Central memory CD4-positive, alpha-beta T cell (primary cell): ENCODE measurements around the gene GIPR.
A peak's percentile ranks its signal among the peaks of the same experiment; 100 is the strongest.
"Not testable (repeated sequence)": the region's sequence is repeated elsewhere in the genome, so short reads cannot be mapped to it uniquely, and the experiment has no call there.

Experiments
- DNase-seq: peaks from one replicate; pipeline ENCODE4 v3.0.0; 2022

The GIPR gene

GRCh38 chr19:45645631-45646344 lies 22.2 kb upstream of the GIPR start:
- peak; percentile 62 for DNase-seq

- DNase-seq = no peak
These were observed 21.7 kb upstream of the GIPR start for GRCh38 chr19:45646345-45646698.

- no peak for DNase-seq
These were observed 17.3 kb upstream of the GIPR start for GRCh38 chr19:45650722-45651121.

DNA sequence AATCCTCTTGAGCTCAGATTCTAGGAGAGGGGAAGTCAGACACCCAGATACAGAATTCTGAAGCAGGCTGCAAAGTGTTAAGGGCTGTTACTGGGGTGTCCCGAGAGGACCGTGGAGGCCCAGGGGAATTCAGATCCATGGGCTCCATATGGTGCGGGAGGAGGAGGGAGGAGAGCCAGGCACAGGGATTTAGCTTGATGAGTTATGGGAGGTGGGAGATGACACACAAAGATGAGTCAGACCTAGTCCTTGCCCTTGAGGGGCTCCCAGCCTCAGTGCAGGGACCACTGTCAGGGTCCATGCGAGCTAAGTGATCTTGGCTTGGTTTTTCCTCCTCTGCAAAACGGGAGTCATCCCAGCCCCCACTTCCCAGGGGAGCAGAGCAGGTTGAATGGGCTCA lies 14.4 kb upstream of the GIPR start:
- no peak for DNase-seq

DNA sequence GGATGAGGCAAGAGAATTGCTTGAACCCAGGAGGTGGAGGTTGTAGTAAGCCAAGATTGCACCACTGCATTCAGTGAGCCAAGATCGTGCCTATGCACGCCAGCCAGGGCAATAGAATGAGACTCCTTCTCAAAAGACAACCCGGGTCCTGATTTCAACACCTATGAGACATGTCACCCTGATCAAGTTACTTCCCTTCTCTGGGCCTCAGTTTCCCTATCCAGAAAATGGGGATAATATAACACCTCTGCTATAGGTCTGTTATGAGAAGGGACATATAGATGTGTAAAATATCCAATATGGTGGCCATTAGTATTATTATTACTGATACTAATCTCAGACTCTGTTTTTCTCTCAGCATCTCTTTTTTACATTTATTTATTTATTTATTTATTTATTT lies 12.9 kb upstream of the GIPR start:
- DNase-seq = no peak

GRCh38 chr19:45657520-45658167 lies 10.4 kb upstream of the GIPR start:
- no peak for DNase-seq

DNA sequence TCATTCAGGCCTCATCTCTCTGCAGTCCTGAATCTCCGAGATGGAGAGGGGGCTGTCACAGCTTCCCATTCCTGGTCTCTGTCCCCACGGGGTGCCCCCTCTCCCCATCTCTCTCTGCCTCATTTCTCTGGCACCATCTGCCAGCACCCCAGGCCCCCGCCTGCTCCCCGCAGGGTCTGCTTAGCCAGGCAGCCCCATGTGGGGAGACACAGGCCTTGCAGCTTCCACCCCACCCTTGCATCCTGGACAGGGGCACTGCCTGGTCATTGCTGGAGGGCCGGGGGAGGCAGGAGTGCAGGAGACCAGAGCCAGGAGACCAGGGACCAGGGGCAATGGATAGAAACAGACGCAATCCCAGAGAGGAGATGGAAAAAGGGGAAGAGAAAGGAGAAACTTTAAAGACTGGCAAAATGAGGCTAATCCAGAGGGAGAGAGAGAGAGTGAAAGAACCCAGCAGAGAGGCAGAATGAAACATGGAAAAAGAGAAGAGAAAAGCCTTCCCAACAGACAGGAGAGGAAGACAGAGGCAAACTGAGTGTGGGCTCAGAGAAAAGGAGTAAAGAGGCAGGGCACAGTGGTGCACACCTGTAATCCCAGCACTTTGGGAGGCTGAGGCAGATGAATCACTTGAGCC lies 8.8 kb upstream of the GIPR start:
- no peak for DNase-seq

GRCh38 chr19:45660636-45661035 lies 7.4 kb upstream of the GIPR start:
- DNase-seq = no peak

GRCh38 chr19:45663800-45664199 lies 4.2 kb upstream of the GIPR start:
- no peak for DNase-seq

DNA sequence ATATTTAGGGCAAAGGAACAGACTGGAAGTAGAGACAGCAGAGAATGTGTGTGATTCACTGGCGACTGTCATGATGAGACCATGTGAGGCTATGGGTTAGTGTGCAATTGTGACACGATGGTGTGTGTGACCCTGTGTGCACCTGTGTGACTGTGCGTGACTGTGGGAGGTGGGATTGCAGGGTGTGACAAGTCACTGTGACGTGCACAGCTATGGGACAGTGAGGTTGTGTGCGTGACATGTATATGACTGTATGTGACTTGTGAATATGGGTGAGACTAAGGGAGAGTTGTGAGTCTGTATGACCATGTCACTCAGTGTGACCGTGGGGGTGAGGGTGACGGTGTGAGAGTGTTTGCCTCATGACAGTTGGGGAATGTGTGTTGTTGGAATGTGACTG lies 3.4 kb upstream of the GIPR start:
- no peak for DNase-seq

DNA sequence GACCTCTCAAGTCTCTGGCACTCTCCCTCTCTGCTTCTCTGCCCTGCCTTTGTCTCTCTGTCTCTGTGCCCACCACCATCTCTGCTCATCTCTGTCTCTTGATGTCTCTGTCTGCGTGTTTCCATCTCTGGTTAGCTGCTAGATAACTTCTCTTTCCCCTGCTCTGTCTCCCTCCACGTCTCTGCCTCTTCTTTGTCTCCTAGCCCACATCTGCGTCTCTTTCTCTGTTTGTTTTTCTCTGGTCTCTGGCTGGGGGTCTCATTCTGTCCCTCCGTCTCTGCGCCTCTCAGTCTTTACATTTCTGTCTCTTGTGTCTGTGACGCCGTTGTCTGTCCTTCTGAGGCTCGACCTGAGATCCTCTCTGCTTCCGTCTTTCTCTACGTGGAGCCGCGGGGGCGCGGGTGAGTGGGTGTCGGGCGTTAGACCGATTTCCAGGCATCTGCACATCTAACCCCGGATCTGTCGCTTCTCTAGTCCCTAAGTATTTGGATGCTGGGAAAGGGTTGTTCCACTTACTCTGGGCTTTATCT lies 386 bp downstream of the GIPR start:
- peak; percentile 30 for DNase-seq

DNA sequence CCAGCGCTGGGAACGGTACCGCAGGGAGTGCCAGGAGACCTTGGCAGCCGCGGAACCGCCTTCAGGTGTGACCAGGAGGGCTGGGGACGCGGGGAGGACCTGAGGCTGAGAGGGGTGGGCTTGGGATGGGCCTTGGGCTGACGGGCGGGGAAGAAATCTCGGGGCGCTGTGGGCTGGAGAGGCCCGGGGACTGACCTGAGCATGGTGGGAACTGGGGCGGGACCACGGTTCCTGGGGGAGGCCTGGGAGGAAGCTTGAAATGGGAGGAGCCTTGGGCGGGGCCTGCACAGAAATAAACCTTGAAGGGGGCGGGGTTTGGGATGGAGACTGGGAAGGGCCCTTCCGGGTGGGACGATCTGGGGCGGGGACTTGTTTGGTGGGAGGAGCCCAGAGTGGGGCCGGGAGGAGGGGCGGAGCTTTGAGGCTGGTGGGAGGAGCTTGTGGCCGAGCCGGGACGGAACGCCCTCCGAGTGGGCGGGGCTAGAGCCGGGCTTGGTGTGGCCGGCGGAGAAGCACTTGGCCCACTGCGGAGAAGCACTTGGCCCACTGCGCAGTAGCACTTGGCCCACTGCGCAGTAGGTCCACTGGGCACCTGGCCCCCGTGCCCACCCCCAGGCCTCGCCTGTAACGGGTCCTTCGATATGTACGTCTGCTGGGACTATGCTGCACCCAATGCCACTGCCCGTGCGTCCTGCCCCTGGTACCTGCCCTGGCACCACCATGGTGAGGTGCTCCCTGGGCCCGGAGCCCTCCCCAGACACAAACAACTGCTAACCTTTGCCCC lies 2.8 kb downstream of the GIPR start:
- DNase-seq = no peak

DNA sequence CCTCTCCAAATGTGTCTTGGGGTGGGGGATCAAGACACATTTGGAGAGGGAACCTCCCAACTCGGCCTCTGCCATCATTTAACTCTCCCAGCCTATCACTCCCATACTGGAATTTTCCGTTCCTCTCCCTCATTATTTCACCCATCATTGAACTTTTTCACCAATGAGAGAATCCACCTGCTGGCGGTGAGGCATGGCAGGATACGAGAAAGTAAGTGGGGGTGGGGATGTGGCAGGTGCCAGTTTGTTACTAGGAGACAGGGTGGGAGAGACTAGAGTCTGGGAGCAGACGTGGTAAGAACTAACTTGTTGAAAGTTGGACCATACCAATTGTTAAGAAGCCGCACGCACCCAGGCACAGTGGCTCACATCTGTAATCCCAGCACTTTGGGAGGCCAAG lies 6.9 kb downstream of the GIPR start:
- no peak for DNase-seq

DNA sequence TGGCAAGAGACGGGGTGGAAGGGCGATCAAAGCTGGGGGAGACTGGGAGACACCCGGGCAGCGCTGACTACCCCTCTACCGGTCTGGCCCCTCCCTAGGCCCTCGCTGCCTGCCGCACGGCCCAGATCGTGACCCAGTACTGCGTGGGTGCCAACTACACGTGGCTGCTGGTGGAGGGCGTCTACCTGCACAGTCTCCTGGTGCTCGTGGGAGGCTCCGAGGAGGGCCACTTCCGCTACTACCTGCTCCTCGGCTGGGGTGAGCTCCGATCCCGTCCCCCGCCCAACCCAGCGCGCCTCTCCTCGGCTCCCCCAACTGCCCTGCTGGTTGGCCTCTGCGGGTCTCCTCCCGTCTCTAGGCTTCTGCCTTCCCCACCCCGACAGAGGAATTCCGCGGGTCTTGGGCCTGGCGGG lies 8.8 kb downstream of the GIPR start:
- DNase-seq = peak; percentile 38

- peak; percentile 70 for DNase-seq
These were observed 9.6 kb downstream of the GIPR start for GRCh38 chr19:45677351-45678230.

- peak; percentile 83 for DNase-seq
These were observed 13.5 kb downstream of the GIPR start for GRCh38 chr19:45681391-45682015.

DNA sequence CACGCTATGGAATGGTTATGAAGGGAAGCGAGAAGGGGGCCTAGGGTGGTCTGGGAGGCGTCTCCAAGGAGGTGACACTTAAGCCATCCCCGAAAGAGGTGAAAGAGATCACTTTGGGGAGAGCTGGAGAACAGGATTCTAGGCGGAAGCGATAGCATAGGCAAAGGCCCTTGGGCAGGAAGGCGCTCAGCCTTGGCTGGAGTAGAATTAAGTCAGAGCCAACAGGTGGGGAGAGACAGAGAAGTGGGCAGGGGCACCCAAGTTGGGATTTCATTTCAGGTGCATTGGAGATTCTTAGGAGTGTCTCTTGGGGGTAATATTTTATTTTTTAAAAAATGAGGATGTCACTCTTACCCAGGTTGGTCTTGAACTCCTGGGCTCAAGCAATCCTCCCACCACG lies 14.1 kb downstream of the GIPR start:
- no peak for DNase-seq

DNA sequence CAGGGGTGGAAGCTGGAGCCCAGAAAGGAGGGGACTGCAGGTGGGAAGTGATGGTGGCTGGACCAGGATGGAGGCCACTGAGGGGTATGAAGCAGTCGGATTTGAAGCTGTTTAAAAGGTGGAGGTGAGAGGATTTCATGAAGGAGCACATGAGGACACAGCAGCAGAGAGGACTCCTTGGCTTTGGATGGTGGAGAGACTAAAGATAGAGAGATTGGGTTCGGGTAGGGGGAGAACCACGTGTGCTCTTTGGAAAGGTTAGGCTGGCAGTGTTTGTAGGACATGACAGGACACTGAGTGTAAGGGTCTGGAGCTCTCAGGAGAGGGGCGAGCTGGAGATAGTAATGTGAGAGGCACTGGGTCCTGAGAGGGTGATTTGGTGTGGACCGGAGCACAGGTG lies 14.9 kb downstream of the GIPR start:
- no peak for DNase-seq

GRCh38 chr19:45685045-45685444 lies 17.0 kb downstream of the GIPR start:
- not testable (repeated sequence) for DNase-seq

- DNase-seq = no peak
These were observed 19.6 kb downstream of the GIPR start for GRCh38 chr19:45687599-45687998.

DNA sequence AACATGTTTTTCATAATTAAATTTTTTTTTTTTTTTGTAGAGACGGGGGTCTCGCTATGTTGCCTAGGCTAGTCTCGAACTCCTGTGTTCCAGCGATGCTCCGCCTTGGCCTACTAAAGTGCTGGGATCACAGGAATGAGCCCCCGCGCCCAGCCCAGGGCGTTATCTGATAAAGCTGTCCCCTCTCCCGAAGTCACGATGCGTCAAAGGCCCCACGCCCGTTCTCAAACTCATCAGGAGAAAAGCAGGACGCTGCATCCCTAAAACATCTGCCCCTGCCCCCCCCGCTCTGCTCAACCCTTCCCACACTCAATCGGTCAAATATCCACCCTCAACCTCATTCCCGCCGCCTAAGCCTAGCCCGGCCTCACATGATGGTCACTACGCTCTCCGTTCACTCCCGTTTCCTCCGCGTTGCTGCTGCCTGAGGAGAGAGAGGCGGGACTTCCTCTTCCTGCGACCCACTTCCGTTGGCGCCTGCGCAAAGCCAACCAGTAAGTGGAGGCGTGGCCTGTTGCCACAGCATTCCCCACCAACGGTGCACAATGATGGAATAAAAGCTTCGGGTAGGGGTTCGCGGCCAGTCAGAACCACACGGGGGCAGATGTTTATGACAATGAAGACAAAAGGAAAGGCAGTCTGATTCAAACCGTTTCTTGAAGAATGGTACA lies 23.6 kb downstream of the GIPR start, which contains the start of gene SNRPD2:
SNRPD2 (minus strand) TSS at position 438 of the 671 bp plus-strand sequence; CDS start at position 373, 65 bp downstream.
- DNase-seq = peak; percentile 93
